HEK293 (cell line): ENCODE measurements around the gene EIF4G3.

Experiments used
- CTCF ChIA-PET: fragments of 350-600 bp; formaldehyde crosslinking; extraction: SDS; loops from one replicate; lab custom pipeline; 2021; ENCODE audit warnings: antibody characterized with exemption; lab: Yijun Ruan, JAX
- POLR2A ChIA-PET: fragments of 300-600 bp; formaldehyde crosslinking; extraction: SDS; loops from one replicate; lab custom pipeline; 2020; ENCODE audit warnings: antibody characterized with exemption, inconsistent platforms; lab: Yijun Ruan, JAX
- H3K27ac ChIP-seq: fragments of 200-500 bp; sonication (Bioruptor generic); 2 replicates; pipeline ENCODE4 v1.5.1; 2014; ENCODE audit warnings: low read depth, low read length, control low read depth, inconsistent platforms; ENCODE audit errors: extremely low read depth
- H3K36me3 ChIP-seq, 2 experiments: fragments of 200-500 bp in 1 of 2; sonication (Bioruptor generic) in 1 of 2; 1 replicate in 1 of 2; 2 replicates in 1 of 2; pipeline ENCODE4 v1.5.1; 2014 to 2017; ENCODE audit warnings: inconsistent platforms in 2 of 2, low read length in 2 of 2; ENCODE audit not compliant: control insufficient read depth in 2 of 2, insufficient read depth in 1 of 2
- H3K4me1 ChIP-seq: fragments of 200-500 bp; sonication (Bioruptor generic); 2 replicates; pipeline ENCODE4 v1.5.1; 2014; ENCODE audit warnings: mild to moderate bottlenecking, low read length, inconsistent platforms; ENCODE audit not compliant: control insufficient read depth, insufficient read depth
- H3K4me3 ChIP-seq: 2 replicates; pipeline ENCODE4 v1.5.1; 2011; ENCODE audit warnings: low read depth, mild to moderate bottlenecking, control low read depth, low read length, moderate library complexity
- H3K9me3 ChIP-seq: fragments of 200-500 bp; sonication (Bioruptor generic); 2 replicates; pipeline ENCODE4 v1.5.1; 2014; ENCODE audit warnings: low read depth, low read length, inconsistent platforms; ENCODE audit not compliant: control insufficient read depth, insufficient read depth
- HOXD13 ChIP-seq: sonication (generic); formaldehyde crosslinking; IDR thresholded peaks from 2 replicates; pipeline ENCODE4 v1.8.0; 2022; ENCODE audit warnings: missing genetic modification reagents, borderline replicate concordance
- KLF10 ChIP-seq: fragments of 450-650 bp; IDR thresholded peaks from 2 replicates; pipeline ENCODE4 v1.5.1; 2018; ENCODE audit warnings: missing biosample characterization, mild to moderate bottlenecking, missing genetic modification characterization
- SCRT1 ChIP-seq: fragments of 450-650 bp; formaldehyde crosslinking; IDR thresholded peaks from 2 replicates; pipeline ENCODE4 v1.5.1; 2016; ENCODE audit warnings: missing biosample characterization, missing genetic modification characterization, borderline replicate concordance
- SETDB1 ChIP-seq: IDR thresholded peaks from one replicate; pipeline ENCODE4 v1.6.1; 2017; ENCODE audit warnings: mild to moderate bottlenecking, low read length, moderate library complexity, mixed read lengths; ENCODE audit not compliant: insufficient read length
- ZBTB48 ChIP-seq: fragments of 450-650 bp; formaldehyde crosslinking; IDR thresholded peaks from 2 replicates; pipeline ENCODE4 v1.5.1; 2016; ENCODE audit warnings: missing biosample characterization, missing genetic modification characterization
- ZBTB7A ChIP-seq: fragments of 450-650 bp; formaldehyde crosslinking; IDR thresholded peaks from 2 replicates; pipeline ENCODE4 v1.5.1; 2016; ENCODE audit warnings: low read depth, missing biosample characterization, missing genetic modification characterization
- ZFHX2 ChIP-seq: fragments of 450-650 bp; formaldehyde crosslinking; conservative IDR thresholded peaks from 2 replicates; pipeline ENCODE4 v1.5.1; 2016; ENCODE audit warnings: missing biosample characterization, missing genetic modification characterization
- ZIC2 ChIP-seq: fragments of 450-650 bp; formaldehyde crosslinking; IDR thresholded peaks from 2 replicates; pipeline ENCODE4 v1.5.1; 2016; ENCODE audit warnings: missing biosample characterization, missing genetic modification characterization
- ZNF10 ChIP-seq: fragments of 450-650 bp; formaldehyde crosslinking; IDR thresholded peaks from 2 replicates; pipeline ENCODE4 v1.5.1; 2017; ENCODE audit warnings: missing biosample characterization, missing genetic modification characterization
- ZNF132 ChIP-seq: fragments of 450-650 bp; formaldehyde crosslinking; IDR thresholded peaks from 2 replicates; pipeline ENCODE4 v1.5.1; 2017; ENCODE audit warnings: missing biosample characterization, missing genetic modification characterization, borderline replicate concordance
- ZNF133 ChIP-seq: fragments of 450-650 bp; formaldehyde crosslinking; IDR thresholded peaks from 2 replicates; pipeline ENCODE4 v1.5.1; 2016; ENCODE audit warnings: missing biosample characterization, missing genetic modification characterization
- ZNF341 ChIP-seq: fragments of 450-650 bp; formaldehyde crosslinking; IDR thresholded peaks from 2 replicates; pipeline ENCODE4; 2016; ENCODE audit warnings: low read depth, missing biosample characterization, missing genetic modification characterization
- ZNF394 ChIP-seq: fragments of 450-650 bp; formaldehyde crosslinking; IDR thresholded peaks from 2 replicates; pipeline ENCODE4 v1.5.1; 2016; ENCODE audit warnings: missing biosample characterization, missing genetic modification characterization, mild to moderate bottlenecking, moderate library complexity, borderline replicate concordance
- ZNF521 ChIP-seq: fragments of 450-650 bp; formaldehyde crosslinking; IDR thresholded peaks from 2 replicates; pipeline ENCODE4 v1.5.1; 2017; ENCODE audit warnings: missing biosample characterization, mild to moderate bottlenecking, missing genetic modification characterization
- ZNF558 ChIP-seq: fragments of 450-650 bp; formaldehyde crosslinking; IDR thresholded peaks from 2 replicates; pipeline ENCODE4 v1.5.1; 2016; ENCODE audit warnings: missing biosample characterization, missing genetic modification characterization
- ZNF600 ChIP-seq: fragments of 450-650 bp; formaldehyde crosslinking; IDR thresholded peaks from 2 replicates; pipeline ENCODE4 v1.5.1; 2016; ENCODE audit warnings: missing biosample characterization, missing genetic modification characterization
- ZNF610 ChIP-seq: fragments of 450-650 bp; formaldehyde crosslinking; IDR thresholded peaks from 2 replicates; pipeline ENCODE4 v1.5.1; 2016; ENCODE audit warnings: missing biosample characterization, missing genetic modification characterization, borderline replicate concordance
- ZNF670 ChIP-seq: fragments of 450-650 bp; formaldehyde crosslinking; IDR thresholded peaks from 2 replicates; pipeline ENCODE4 v1.5.1; 2016; ENCODE audit warnings: missing biosample characterization, missing genetic modification characterization, low read depth
- TF ChIP-seq, protein P1 (sequence below): fragments of 450-650 bp; formaldehyde crosslinking; IDR thresholded peaks from 2 replicates; pipeline ENCODE4 v1.5.1; 2016; ENCODE audit warnings: missing biosample characterization, missing genetic modification characterization
- TF ChIP-seq, protein P2 (sequence below): fragments of 450-650 bp; formaldehyde crosslinking; IDR thresholded peaks from 2 replicates; pipeline ENCODE4 v1.5.1; 2016; ENCODE audit warnings: missing biosample characterization, missing genetic modification characterization
- TF ChIP-seq, protein P3 (sequence below): IDR thresholded peaks from 2 replicates; pipeline ENCODE4 v1.6.1; 2011; ENCODE audit warnings: mild to moderate bottlenecking, low read depth, low read length, borderline replicate concordance
- TF ChIP-seq, protein P4 (sequence below): fragments of 450-650 bp; formaldehyde crosslinking; IDR thresholded peaks from 2 replicates; pipeline ENCODE4; 2016; ENCODE audit warnings: missing biosample characterization, missing genetic modification characterization
- TF ChIP-seq, protein P5 (sequence below): fragments of 450-650 bp; formaldehyde crosslinking; IDR thresholded peaks from 2 replicates; pipeline ENCODE4 v1.5.1; 2016; ENCODE audit warnings: missing biosample characterization, missing genetic modification characterization
- TF ChIP-seq, protein P6 (sequence below): fragments of 450-650 bp; formaldehyde crosslinking; IDR thresholded peaks from 2 replicates; pipeline ENCODE4 v1.5.1; 2016; ENCODE audit warnings: missing biosample characterization, missing genetic modification characterization
- TF ChIP-seq, protein P7 (sequence below): fragments of 450-650 bp; formaldehyde crosslinking; IDR thresholded peaks from 2 replicates; pipeline ENCODE4 v1.5.1; 2016; ENCODE audit warnings: missing biosample characterization, missing genetic modification characterization

EIF4G3 gene

DNA sequence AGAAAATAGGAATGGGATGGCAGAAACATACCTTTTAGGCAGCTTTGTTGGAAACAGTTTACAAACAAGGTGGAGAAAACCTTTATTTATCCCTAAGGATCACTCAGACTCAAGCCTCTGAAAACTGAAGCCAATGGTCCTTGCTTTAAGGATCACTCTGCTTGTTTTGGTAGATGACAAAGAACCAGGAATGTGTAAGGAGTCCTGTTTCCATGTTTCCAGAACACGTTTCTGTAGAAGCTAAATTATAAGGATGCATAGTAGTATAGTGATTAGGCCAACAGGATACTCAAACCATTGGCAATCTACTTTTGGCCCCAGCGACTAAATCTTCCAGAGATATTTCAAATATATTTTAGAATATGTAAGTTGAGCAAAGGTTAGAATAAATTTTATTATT is 240.5 kb downstream of the EIF4G3 start:
- ChIA-PET CTCF (no interaction called here), POLR2A (no interaction called here)
- TF ChIP-seq ZNF132 (no peak), ZNF10 (no peak), SCRT1 (tag by site-specific recombination) (no peak), ZNF133 (tag by site-specific recombination) (no peak), ZFHX2 (tag by site-specific recombination) (no peak), KLF10 (tag by site-specific recombination) (no peak), ZBTB7A (no peak), SETDB1 (no peak)
- TF ChIP-seq, protein P1, sequence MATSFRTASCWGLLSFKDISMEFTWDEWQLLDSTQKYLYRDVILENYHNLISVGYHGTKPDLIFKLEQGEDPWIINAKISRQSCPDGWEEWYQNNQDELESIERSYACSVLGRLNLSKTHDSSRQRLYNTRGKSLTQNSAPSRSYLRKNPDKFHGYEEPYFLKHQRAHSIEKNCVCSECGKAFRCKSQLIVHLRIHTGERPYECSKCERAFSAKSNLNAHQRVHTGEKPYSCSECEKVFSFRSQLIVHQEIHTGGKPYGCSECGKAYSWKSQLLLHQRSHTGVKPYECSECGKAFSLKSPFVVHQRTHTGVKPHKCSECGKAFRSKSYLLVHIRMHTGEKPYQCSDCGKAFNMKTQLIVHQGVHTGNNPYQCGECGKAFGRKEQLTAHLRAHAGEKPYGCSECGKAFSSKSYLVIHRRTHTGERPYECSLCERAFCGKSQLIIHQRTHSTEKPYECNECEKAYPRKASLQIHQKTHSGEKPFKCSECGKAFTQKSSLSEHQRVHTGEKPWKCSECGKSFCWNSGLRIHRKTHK (tag by site-specific recombination): no peak
- TF ChIP-seq, all 188 proteins: peak for 0

DNA sequence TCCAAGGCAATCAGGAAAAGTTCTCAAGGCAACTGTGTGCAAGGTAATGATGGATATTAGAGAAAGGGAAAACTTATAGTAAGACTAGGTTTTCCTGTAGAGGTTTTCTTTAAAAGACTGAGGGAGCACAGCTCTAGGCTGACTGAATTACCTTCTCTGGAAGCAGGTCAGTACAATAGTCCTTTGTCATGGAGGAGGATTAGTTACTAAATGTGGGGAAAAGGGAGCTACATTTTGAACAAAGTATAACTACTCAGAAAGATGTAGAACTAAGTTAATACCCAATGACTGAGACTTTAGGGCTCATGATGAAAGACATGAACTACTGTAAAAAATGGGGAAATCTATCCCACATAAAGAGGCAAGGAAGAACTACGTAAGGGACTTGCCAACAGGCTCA is 241.0 kb downstream of the EIF4G3 start:
- H3K36me3 ChIP-seq: peaks cover 0 to 56% of the 10 kb centered on the region in 2 experiments; a peak in 2 of 3 replicates
- H3K4me1 ChIP-seq: no peaks in the 10 kb centered on the region
- CTCF ChIA-PET: no interaction called here
- no peak overlapping the region for H3K27ac ChIP-seq
- H3K4me3 ChIP-seq: no peak overlapping the region
- H3K9me3 ChIP-seq: no peaks in the 10 kb centered on the region
- POLR2A ChIA-PET: no interaction called here
- TF ChIP-seq ZIC2 (tag by site-specific recombination) (no peak), ZBTB48 (tag by site-specific recombination) (no peak), ZNF600 (no peak), ZNF521 (tag by site-specific recombination) (no peak), ZNF670 (tag by site-specific recombination) (no peak), ZNF341 (no peak), ZNF610 (no peak), HOXD13 (CRISPR knock-in tag) (no peak), ZNF394 (tag by site-specific recombination) (no peak), ZNF558 (tag by site-specific recombination) (no peak)
- TF ChIP-seq, protein P2, sequence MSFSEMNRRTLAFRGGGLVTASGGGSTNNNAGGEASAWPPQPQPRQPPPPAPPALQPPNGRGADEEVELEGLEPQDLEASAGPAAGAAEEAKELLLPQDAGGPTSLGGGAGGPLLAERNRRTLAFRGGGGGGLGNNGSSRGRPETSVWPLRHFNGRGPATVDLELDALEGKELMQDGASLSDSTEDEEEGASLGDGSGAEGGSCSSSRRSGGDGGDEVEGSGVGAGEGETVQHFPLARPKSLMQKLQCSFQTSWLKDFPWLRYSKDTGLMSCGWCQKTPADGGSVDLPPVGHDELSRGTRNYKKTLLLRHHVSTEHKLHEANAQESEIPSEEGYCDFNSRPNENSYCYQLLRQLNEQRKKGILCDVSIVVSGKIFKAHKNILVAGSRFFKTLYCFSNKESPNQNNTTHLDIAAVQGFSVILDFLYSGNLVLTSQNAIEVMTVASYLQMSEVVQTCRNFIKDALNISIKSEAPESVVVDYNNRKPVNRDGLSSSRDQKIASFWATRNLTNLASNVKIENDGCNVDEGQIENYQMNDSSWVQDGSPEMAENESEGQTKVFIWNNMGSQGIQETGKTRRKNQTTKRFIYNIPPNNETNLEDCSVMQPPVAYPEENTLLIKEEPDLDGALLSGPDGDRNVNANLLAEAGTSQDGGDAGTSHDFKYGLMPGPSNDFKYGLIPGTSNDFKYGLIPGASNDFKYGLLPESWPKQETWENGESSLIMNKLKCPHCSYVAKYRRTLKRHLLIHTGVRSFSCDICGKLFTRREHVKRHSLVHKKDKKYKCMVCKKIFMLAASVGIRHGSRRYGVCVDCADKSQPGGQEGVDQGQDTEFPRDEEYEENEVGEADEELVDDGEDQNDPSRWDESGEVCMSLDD (tag by site-specific recombination): no peak
- TF ChIP-seq, protein P3, sequence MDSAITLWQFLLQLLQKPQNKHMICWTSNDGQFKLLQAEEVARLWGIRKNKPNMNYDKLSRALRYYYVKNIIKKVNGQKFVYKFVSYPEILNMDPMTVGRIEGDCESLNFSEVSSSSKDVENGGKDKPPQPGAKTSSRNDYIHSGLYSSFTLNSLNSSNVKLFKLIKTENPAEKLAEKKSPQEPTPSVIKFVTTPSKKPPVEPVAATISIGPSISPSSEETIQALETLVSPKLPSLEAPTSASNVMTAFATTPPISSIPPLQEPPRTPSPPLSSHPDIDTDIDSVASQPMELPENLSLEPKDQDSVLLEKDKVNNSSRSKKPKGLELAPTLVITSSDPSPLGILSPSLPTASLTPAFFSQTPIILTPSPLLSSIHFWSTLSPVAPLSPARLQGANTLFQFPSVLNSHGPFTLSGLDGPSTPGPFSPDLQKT: no peak
- TF ChIP-seq, protein P4, sequence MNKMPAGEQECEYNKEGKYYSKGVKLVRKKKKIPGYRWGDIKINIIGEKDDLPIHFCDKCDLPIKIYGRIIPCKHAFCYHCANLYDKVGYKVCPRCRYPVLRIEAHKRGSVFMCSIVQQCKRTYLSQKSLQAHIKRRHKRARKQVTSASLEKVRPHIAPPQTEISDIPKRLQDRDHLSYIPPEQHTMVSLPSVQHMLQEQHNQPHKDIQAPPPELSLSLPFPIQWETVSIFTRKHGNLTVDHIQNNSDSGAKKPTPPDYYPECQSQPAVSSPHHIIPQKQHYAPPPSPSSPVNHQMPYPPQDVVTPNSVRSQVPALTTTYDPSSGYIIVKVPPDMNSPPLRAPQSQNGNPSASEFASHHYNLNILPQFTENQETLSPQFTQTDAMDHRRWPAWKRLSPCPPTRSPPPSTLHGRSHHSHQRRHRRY: no peak
- TF ChIP-seq, protein P5, sequence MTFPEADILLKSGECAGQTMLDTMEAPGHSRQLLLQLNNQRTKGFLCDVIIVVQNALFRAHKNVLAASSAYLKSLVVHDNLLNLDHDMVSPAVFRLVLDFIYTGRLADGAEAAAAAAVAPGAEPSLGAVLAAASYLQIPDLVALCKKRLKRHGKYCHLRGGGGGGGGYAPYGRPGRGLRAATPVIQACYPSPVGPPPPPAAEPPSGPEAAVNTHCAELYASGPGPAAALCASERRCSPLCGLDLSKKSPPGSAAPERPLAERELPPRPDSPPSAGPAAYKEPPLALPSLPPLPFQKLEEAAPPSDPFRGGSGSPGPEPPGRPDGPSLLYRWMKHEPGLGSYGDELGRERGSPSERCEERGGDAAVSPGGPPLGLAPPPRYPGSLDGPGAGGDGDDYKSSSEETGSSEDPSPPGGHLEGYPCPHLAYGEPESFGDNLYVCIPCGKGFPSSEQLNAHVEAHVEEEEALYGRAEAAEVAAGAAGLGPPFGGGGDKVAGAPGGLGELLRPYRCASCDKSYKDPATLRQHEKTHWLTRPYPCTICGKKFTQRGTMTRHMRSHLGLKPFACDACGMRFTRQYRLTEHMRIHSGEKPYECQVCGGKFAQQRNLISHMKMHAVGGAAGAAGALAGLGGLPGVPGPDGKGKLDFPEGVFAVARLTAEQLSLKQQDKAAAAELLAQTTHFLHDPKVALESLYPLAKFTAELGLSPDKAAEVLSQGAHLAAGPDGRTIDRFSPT: no peak
- TF ChIP-seq, protein P6, sequence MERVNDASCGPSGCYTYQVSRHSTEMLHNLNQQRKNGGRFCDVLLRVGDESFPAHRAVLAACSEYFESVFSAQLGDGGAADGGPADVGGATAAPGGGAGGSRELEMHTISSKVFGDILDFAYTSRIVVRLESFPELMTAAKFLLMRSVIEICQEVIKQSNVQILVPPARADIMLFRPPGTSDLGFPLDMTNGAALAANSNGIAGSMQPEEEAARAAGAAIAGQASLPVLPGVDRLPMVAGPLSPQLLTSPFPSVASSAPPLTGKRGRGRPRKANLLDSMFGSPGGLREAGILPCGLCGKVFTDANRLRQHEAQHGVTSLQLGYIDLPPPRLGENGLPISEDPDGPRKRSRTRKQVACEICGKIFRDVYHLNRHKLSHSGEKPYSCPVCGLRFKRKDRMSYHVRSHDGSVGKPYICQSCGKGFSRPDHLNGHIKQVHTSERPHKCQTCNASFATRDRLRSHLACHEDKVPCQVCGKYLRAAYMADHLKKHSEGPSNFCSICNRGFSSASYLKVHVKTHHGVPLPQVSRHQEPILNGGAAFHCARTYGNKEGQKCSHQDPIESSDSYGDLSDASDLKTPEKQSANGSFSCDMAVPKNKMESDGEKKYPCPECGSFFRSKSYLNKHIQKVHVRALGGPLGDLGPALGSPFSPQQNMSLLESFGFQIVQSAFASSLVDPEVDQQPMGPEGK (tag by site-specific recombination): no peak
- TF ChIP-seq, protein P7, sequence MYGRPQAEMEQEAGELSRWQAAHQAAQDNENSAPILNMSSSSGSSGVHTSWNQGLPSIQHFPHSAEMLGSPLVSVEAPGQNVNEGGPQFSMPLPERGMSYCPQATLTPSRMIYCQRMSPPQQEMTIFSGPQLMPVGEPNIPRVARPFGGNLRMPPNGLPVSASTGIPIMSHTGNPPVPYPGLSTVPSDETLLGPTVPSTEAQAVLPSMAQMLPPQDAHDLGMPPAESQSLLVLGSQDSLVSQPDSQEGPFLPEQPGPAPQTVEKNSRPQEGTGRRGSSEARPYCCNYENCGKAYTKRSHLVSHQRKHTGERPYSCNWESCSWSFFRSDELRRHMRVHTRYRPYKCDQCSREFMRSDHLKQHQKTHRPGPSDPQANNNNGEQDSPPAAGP (tag by site-specific recombination): no peak

More for the DNA sequence above, 240.5 kb downstream of the EIF4G3 start:
- Histone ChIP-seq H3K4me3 (no peak overlapping the region), H3K4me1 (no peaks in the 10 kb centered on the region), H3K36me3 (peaks cover 0 to 56% of the 10 kb centered on the region in 2 experiments; a peak in 2 of 3 replicates), H3K27ac (no peak overlapping the region), H3K9me3 (no peaks in the 10 kb centered on the region)
